Upper lobe of left lung (tissue), 6 donors: Measurements from ENCODE around the gene MGAT4B. TPM values are rescaled to one million over a fixed set of nuclear protein-coding genes. Genes with fewer than 3 reads are reported as not detected.

ENCODE experiments used
- ATAC-seq, 2 donors: fragments of 200-7000 bp; cut with Tn5 transposase; one replicate each; pipeline ENCODE4 v1.9.1; 2022; ENCODE audit warnings: mild to moderate bottlenecking in 2 of 2, moderate library complexity in 2 of 2; ENCODE audit not compliant: low FRiP score in 2 of 2
- DNase-seq, 2 donors: peaks; one replicate each; pipeline ENCODE4 v3.0.0-alpha.2; 2019 to 2020
- H3K27ac ChIP-seq, 4 donors: fragments of 200-600 bp; sonication (generic); one replicate each; pipeline ENCODE4 v1.5.1; 2016 to 2019
- H3K27me3 ChIP-seq, 4 donors: fragments of 200-600 bp; sonication (generic); one replicate each; pipeline ENCODE4 v1.5.1; 2017 to 2019
- H3K36me3 ChIP-seq, 4 donors: fragments of 200-600 bp; sonication (generic); one replicate each; pipeline ENCODE4 v1.5.1; 2016 to 2019
- H3K4me1 ChIP-seq, 4 donors: fragments of 200-600 bp; sonication (generic); one replicate each; pipeline ENCODE4 v1.5.1; 2018 to 2019
- H3K4me3 ChIP-seq, 4 donors: fragments of 200-600 bp; sonication (generic); one replicate each; pipeline ENCODE4 v1.5.1; 2017 to 2019; ENCODE audit warnings: mild to moderate bottlenecking in 2 of 4, moderate library complexity in 1 of 4
- H3K9me3 ChIP-seq, 4 donors: fragments of 200-600 bp; sonication (generic); one replicate each; pipeline ENCODE4 v1.5.1; 2018 to 2019
- EP300 ChIP-seq, 4 donors: sonication (generic); formaldehyde crosslinking; IDR thresholded peaks; one replicate each; pipeline ENCODE4 v1.5.1; 2017; ENCODE audit warnings: antibody characterized with exemption in 4 of 4, control low read depth in 2 of 4
- POLR2A ChIP-seq, 4 donors: fragments of 450-650 bp; IDR thresholded peaks; one replicate each; pipeline ENCODE4 v1.5.1; 2016 to 2017; ENCODE audit warnings: antibody characterized with exemption in 4 of 4, mild to moderate bottlenecking in 2 of 4
- POLR2AphosphoS5 ChIP-seq, 2 donors: sonication (generic); formaldehyde crosslinking; IDR thresholded peaks; one replicate each; pipeline ENCODE4 v1.5.1; 2017; ENCODE audit warnings: antibody characterized with exemption in 2 of 2
- WGBS, 2 donors: methylation state at CpG; one replicate each; pipeline ENCODE4 v1.1.5; 2017 to 2018; 5-methylcytosine and 5-hydroxymethylcytosine counted together
- total RNA-seq, 6 donors: library from RNA; depleted of rRNA in 4 of 6; stranded (reverse); fragments of >200 nt in 4 of 6; gene quantifications; one replicate each; pipeline versions ENCODE4 v1.1.0 to v1.2.1, GENCODE V29; 2016 to 2021
- TF ChIP-seq, protein P1 (sequence below), 6 experiments: fragments of 450-650 bp in 4 of 6; fragments of 200-600 bp in 2 of 6; sonication (generic) in 2 of 6; IDR thresholded peaks; one replicate each; pipeline ENCODE4 v1.5.1; 2016 to 2019; ENCODE audit warnings: antibody characterized with exemption in 6 of 6
- donor health status: DM: no; HTN: no; CAD: no; lungs with moderate emphysema.
- donor health status: DM: no; HTN: yes; CAD: no; lungs with severe emphysema.

The MGAT4B gene
- 100 to 1,000 TPM; 107 to 266 (median 158) TPM for total RNA-seq

- ATAC-seq (peak; percentile 90 to 94), DNase-seq (peak; percentile 79 to 95)
- TF ChIP-seq EP300 (IDR thresholded peaks at IDR 0.05) = no peak
- peak in 3 of 4 donors; percentile 43 to 71 (median 51) for TF ChIP-seq POLR2A (IDR thresholded peaks at IDR 0.05)
- TF ChIP-seq POLR2AphosphoS5 (IDR thresholded peaks at IDR 0.05) = peak; percentile 18 to 59
- TF ChIP-seq, protein P1, sequence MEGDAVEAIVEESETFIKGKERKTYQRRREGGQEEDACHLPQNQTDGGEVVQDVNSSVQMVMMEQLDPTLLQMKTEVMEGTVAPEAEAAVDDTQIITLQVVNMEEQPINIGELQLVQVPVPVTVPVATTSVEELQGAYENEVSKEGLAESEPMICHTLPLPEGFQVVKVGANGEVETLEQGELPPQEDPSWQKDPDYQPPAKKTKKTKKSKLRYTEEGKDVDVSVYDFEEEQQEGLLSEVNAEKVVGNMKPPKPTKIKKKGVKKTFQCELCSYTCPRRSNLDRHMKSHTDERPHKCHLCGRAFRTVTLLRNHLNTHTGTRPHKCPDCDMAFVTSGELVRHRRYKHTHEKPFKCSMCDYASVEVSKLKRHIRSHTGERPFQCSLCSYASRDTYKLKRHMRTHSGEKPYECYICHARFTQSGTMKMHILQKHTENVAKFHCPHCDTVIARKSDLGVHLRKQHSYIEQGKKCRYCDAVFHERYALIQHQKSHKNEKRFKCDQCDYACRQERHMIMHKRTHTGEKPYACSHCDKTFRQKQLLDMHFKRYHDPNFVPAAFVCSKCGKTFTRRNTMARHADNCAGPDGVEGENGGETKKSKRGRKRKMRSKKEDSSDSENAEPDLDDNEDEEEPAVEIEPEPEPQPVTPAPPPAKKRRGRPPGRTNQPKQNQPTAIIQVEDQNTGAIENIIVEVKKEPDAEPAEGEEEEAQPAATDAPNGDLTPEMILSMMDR (IDR thresholded peaks at IDR 0.05) = peak in 1 of 6 experiments; percentile 31
- Histone ChIP-seq H3K4me1 (peaks cover 37 to 56% (median 40%) of the 10 kb centered on the region in 4 donors), H3K27me3 (no peaks in the 10 kb centered on the region), H3K36me3 (peaks cover 0 to 2% (median 1%) of the 10 kb centered on the region in 4 donors), H3K27ac (peak within 1 kb of the TSS; percentile 90 to 97 (median 94)), H3K9me3 (no peaks in the 10 kb centered on the region), H3K4me3 (peak within 1 kb of the TSS; percentile 79 to 99 (median 88))
- 0 to 1% methylated on average over 2 to 58 of the region's 108 CpGs for WGBS, 2 donors
Measured at GRCh38 chr5:179806250-179807048, at the start of gene MGAT4B. Gene MGAT4B (minus strand): TSS chr5:179806866. CDS start chr5:179806583, 283 bp downstream.

GRCh38 chr5:179854356-179854755 is 47.7 kb upstream of the MGAT4B start:
- Histone ChIP-seq H3K4me1 (peaks cover 4 to 15% (median 6%) of the 10 kb centered on the region in 4 donors), H3K27ac (no peak overlapping the region), H3K4me3 (no peak overlapping the region), H3K9me3 (no peaks in the 10 kb centered on the region), H3K36me3 (peaks cover 8 to 39% (median 25%) of the 10 kb centered on the region in 4 donors), H3K27me3 (no peaks in the 10 kb centered on the region)
- 84 to 87% methylated on average over 8 of the region's 8 CpGs for WGBS, 2 donors
- TF ChIP-seq EP300 (IDR thresholded peaks at IDR 0.05) = no peak
- TF ChIP-seq, protein P1 (IDR thresholded peaks at IDR 0.05) = no peak
- TF ChIP-seq POLR2A (IDR thresholded peaks at IDR 0.05) = no peak
- TF ChIP-seq POLR2AphosphoS5 (IDR thresholded peaks at IDR 0.05) = no peak
- ATAC-seq = no peak
- no peak for DNase-seq

DNA sequence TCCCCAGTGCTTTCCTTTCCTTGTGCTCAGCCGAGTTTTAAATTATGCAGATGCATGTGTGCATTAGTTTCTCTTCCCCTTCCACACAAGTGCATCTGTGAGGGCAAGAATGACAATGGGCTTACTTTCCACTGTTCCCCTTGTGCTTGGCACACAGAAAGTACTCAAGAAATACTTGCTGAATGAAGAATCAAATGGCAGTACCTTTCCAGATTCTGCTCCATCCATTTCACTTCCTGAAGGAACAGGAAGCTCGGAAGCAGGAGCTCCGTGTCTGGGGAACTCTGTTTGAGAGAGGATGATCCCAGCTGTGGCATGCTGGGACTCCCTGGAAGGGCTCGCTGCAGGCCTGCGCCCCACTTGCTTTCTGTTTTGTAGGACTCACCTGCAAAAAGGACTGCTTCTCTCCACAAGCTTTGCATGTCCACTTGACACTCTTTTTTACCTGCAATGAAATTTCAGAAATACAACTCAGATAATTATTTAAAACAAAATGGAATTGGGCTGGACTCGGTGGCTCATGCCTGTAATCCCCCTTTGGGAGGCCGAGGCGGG is 46.4 kb upstream of the MGAT4B start:
- Histone ChIP-seq H3K27me3 (no peaks in the 10 kb centered on the region), H3K4me1 (peaks cover 3 to 11% (median 5%) of the 10 kb centered on the region in 4 donors), H3K4me3 (no peak overlapping the region), H3K27ac (no peak overlapping the region), H3K36me3 (peaks cover 8 to 52% (median 31%) of the 10 kb centered on the region in 4 donors), H3K9me3 (no peaks in the 10 kb centered on the region)
- DNase-seq (no peak), ATAC-seq (no peak)
- TF ChIP-seq POLR2AphosphoS5 (IDR thresholded peaks at IDR 0.05) (no peak), EP300 (IDR thresholded peaks at IDR 0.05) (no peak), POLR2A (IDR thresholded peaks at IDR 0.05) (no peak)
- TF ChIP-seq, protein P1 (IDR thresholded peaks at IDR 0.05) = no peak
- 85 to 88% methylated on average over 8 of the region's 8 CpGs for WGBS, 2 donors

DNA sequence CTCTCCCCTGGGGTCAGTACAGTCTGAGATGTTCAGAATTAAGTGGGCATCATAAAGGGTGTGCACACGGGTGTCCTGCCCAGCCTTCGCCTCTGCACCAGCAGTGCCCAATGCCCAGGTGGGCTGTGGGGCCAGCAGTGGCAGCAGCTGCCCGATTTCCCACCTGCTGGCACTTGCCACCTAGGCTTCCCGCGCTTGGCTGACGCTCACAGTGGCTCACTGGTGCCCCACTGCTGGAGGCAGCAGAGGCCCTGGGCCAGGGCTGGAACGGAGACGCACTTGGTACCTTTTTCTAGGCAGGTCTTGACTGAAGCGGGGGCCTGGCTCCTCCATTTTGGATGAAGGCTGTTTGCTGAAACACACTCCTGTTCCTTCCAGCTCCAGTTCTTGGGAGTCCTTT is 35.0 kb upstream of the MGAT4B start:
- TF ChIP-seq POLR2AphosphoS5 (IDR thresholded peaks at IDR 0.05) (no peak), EP300 (IDR thresholded peaks at IDR 0.05) (no peak), POLR2A (IDR thresholded peaks at IDR 0.05) (no peak)
- TF ChIP-seq, protein P1 (IDR thresholded peaks at IDR 0.05) = no peak
- WGBS, 2 donors = 98 to 100% methylated on average over 5 to 9 of the region's 9 CpGs
- H3K36me3 ChIP-seq = peaks cover 15 to 68% (median 31%) of the 10 kb centered on the region in 4 donors
- ATAC-seq = no peak
- peak in 1 of 2 donors; percentile 56 for DNase-seq
- H3K27me3 ChIP-seq = no peaks in the 10 kb centered on the region
- H3K27ac ChIP-seq = no peak overlapping the region
- no peak overlapping the region for H3K4me3 ChIP-seq
- H3K4me1 ChIP-seq = peaks cover under 1 to 11% (median 6%) of the 10 kb centered on the region in 4 donors
- H3K9me3 ChIP-seq = no peaks in the 10 kb centered on the region
